Upper lobe of left lung (tissue), 6 donors: ENCODE data around the gene LRRC26. TPM values are rescaled to one million over a fixed set of nuclear protein-coding genes. Genes with fewer than 3 reads are reported as not detected.

ENCODE experiments used
- ATAC-seq, 2 donors: fragments of 200-7000 bp; cut with Tn5 transposase; one replicate each; pipeline ENCODE4 v1.9.1; 2022; ENCODE audit warnings: mild to moderate bottlenecking in 2 of 2, moderate library complexity in 2 of 2; ENCODE audit not compliant: low FRiP score in 2 of 2
- DNase-seq, 2 donors: peaks; one replicate each; pipeline ENCODE4 v3.0.0-alpha.2; 2019 to 2020
- H3K27ac ChIP-seq, 4 donors: fragments of 200-600 bp; sonication (generic); one replicate each; pipeline ENCODE4 v1.5.1; 2016 to 2019
- H3K27me3 ChIP-seq, 4 donors: fragments of 200-600 bp; sonication (generic); one replicate each; pipeline ENCODE4 v1.5.1; 2017 to 2019
- H3K36me3 ChIP-seq, 4 donors: fragments of 200-600 bp; sonication (generic); one replicate each; pipeline ENCODE4 v1.5.1; 2016 to 2019
- H3K4me1 ChIP-seq, 4 donors: fragments of 200-600 bp; sonication (generic); one replicate each; pipeline ENCODE4 v1.5.1; 2018 to 2019
- H3K4me3 ChIP-seq, 4 donors: fragments of 200-600 bp; sonication (generic); one replicate each; pipeline ENCODE4 v1.5.1; 2017 to 2019; ENCODE audit warnings: mild to moderate bottlenecking in 2 of 4, moderate library complexity in 1 of 4
- H3K9me3 ChIP-seq, 4 donors: fragments of 200-600 bp; sonication (generic); one replicate each; pipeline ENCODE4 v1.5.1; 2018 to 2019
- CTCF ChIP-seq, 6 experiments: fragments of 450-650 bp in 4 of 6; fragments of 200-600 bp in 2 of 6; sonication (generic) in 2 of 6; IDR thresholded peaks; one replicate each; pipeline ENCODE4 v1.5.1; 2016 to 2019; ENCODE audit warnings: antibody characterized with exemption in 6 of 6
- EP300 ChIP-seq, 4 donors: sonication (generic); formaldehyde crosslinking; IDR thresholded peaks; one replicate each; pipeline ENCODE4 v1.5.1; 2017; ENCODE audit warnings: antibody characterized with exemption in 4 of 4, control low read depth in 2 of 4
- POLR2A ChIP-seq, 4 donors: fragments of 450-650 bp; IDR thresholded peaks; one replicate each; pipeline ENCODE4 v1.5.1; 2016 to 2017; ENCODE audit warnings: antibody characterized with exemption in 4 of 4, mild to moderate bottlenecking in 2 of 4
- POLR2AphosphoS5 ChIP-seq, 2 donors: sonication (generic); formaldehyde crosslinking; IDR thresholded peaks; one replicate each; pipeline ENCODE4 v1.5.1; 2017; ENCODE audit warnings: antibody characterized with exemption in 2 of 2
- WGBS, 2 donors: methylation state at CpG; one replicate each; pipeline ENCODE4 v1.1.5; 2017 to 2018; 5-methylcytosine and 5-hydroxymethylcytosine counted together
- total RNA-seq, 6 donors: library from RNA; depleted of rRNA in 4 of 6; stranded (reverse); fragments of >200 nt in 4 of 6; gene quantifications; one replicate each; pipeline versions ENCODE4 v1.1.0 to v1.2.1, GENCODE V29; 2016 to 2021
- donor health status: DM: no; HTN: no; CAD: no; lungs with moderate emphysema.
- donor health status: DM: no; HTN: yes; CAD: no; lungs with severe emphysema.

Gene LRRC26
- total RNA-seq, 6 donors from 2014 or later, result 0.46 to 6.3 (median 1.7) TPM; not detected in 2

- no peak overlapping the region for H3K4me3 ChIP-seq
- H3K4me1 ChIP-seq, result peaks cover 21 to 67% (median 55%) of the 10 kb centered on the region in 4 donors
- WGBS, 2 donors, result 74% methylated on average over 13 of the region's 16 CpGs; no CpG with 5 or more reads in 1 of the 2 donors
- peak in 1 of 2 donors; percentile 82 for DNase-seq
- no peaks in the 10 kb centered on the region for H3K27me3 ChIP-seq
- peaks cover 7 to 30% (median 17%) of the 10 kb centered on the region in 4 donors for H3K36me3 ChIP-seq
- H3K9me3 ChIP-seq, result no peaks in the 10 kb centered on the region
- peak overlapping the region in 1 of 4 donors; percentile 18 for H3K27ac ChIP-seq
- TF ChIP-seq POLR2A (IDR thresholded peaks at IDR 0.05) (no peak), POLR2AphosphoS5 (IDR thresholded peaks at IDR 0.05) (no peak), CTCF (IDR thresholded peaks at IDR 0.05) (no peak), EP300 (IDR thresholded peaks at IDR 0.05) (no peak)
- no peak for ATAC-seq
Observed at GRCh38 chr9:137194388-137194787, 24.5 kb upstream of the LRRC26 start.

- TF ChIP-seq POLR2AphosphoS5 (IDR thresholded peaks at IDR 0.05) (no peak), POLR2A (IDR thresholded peaks at IDR 0.05) (no peak), EP300 (IDR thresholded peaks at IDR 0.05) (no peak), CTCF (IDR thresholded peaks at IDR 0.05) (no peak)
- no peaks in the 10 kb centered on the region for H3K27me3 ChIP-seq
- no peaks in the 10 kb centered on the region for H3K9me3 ChIP-seq
- peaks cover 17 to 66% (median 52%) of the 10 kb centered on the region in 4 donors for H3K4me1 ChIP-seq
- WGBS, 2 donors, result 88 to 90% methylated on average over 5 to 14 of the region's 14 CpGs
- H3K27ac ChIP-seq, result peak overlapping the region in 1 of 4 donors; percentile 18
- peaks cover 7 to 30% (median 17%) of the 10 kb centered on the region in 4 donors for H3K36me3 ChIP-seq
- peak in 1 of 2 donors; percentile 60 for DNase-seq
- ATAC-seq, result no peak
- H3K4me3 ChIP-seq, result no peak overlapping the region
Observed at GRCh38 chr9:137193771-137194170, 23.9 kb upstream of the LRRC26 start.

GRCh38 chr9:137192859-137193258, 23.0 kb upstream of the LRRC26 start:
- no peaks in the 10 kb centered on the region for H3K27me3 ChIP-seq
- no peak overlapping the region for H3K27ac ChIP-seq
- H3K4me3 ChIP-seq, result no peak overlapping the region
- DNase-seq (no peak), ATAC-seq (no peak)
- TF ChIP-seq POLR2A (IDR thresholded peaks at IDR 0.05), result no peak
- no peak for TF ChIP-seq POLR2AphosphoS5 (IDR thresholded peaks at IDR 0.05)
- no peak for TF ChIP-seq EP300 (IDR thresholded peaks at IDR 0.05)
- no peak for TF ChIP-seq CTCF (IDR thresholded peaks at IDR 0.05)
- WGBS, 2 donors, result no CpG with 5 or more reads among the region's 2 CpGs
- H3K4me1 ChIP-seq, result peaks cover 15 to 59% (median 46%) of the 10 kb centered on the region in 4 donors
- no peaks in the 10 kb centered on the region for H3K9me3 ChIP-seq
- H3K36me3 ChIP-seq, result peaks cover 7 to 30% (median 17%) of the 10 kb centered on the region in 4 donors

GRCh38 chr9:137192448-137192780, 22.6 kb upstream of the LRRC26 start:
- H3K9me3 ChIP-seq, result no peaks in the 10 kb centered on the region

More at GRCh38 chr9:137192448-137192780, 22.6 kb upstream of the LRRC26 start:
- Histone ChIP-seq H3K4me3 (no peak overlapping the region), H3K27ac (no peak overlapping the region), H3K4me1 (peaks cover 19 to 59% (median 47%) of the 10 kb centered on the region in 4 donors), H3K27me3 (no peaks in the 10 kb centered on the region), H3K36me3 (peaks cover 7 to 31% (median 17%) of the 10 kb centered on the region in 4 donors)
- WGBS, 2 donors, result 84 to 87% methylated on average over 10 of the region's 10 CpGs
- ATAC-seq (no peak), DNase-seq (no peak)
- TF ChIP-seq EP300 (IDR thresholded peaks at IDR 0.05) (no peak), POLR2AphosphoS5 (IDR thresholded peaks at IDR 0.05) (no peak), CTCF (IDR thresholded peaks at IDR 0.05) (no peak)
